Calu3 (cell line): Measurements from ENCODE around the gene GLT1D1. TPM values are rescaled to one million over a fixed set of nuclear protein-coding genes. Genes with fewer than 3 reads are reported as not detected.

Experiments used
- BruUV-seq: library from RNA; stranded (reverse); fragments of 400-500 nt; replicated peaks from 2 replicates; lab custom pipeline; 2021; lab: Mats Ljungman, UMichigan
- CTCF ChIA-PET: fragments of 300-600 bp; sonication (Branson Sonifier 250); formaldehyde crosslinking; loops from one replicate; lab custom pipeline; 2022; ENCODE audit warnings: antibody characterized with exemption; lab: Charles Lee
- DNase-seq: peaks from one replicate; pipeline ENCODE4 v3.0.0; 2022
- H3K27ac Mint-ChIP-seq: one replicate; pipeline ENCODE4 v1.8.0; 2022; ENCODE audit warnings: mixed read lengths; ENCODE audit not compliant: unreplicated experiment
- H3K27me3 Mint-ChIP-seq: one replicate; pipeline ENCODE4 v1.8.0; 2022; ENCODE audit warnings: mixed read lengths; ENCODE audit not compliant: unreplicated experiment
- H3K36me3 Mint-ChIP-seq: one replicate; pipeline ENCODE4 v1.8.0; 2022; ENCODE audit warnings: mild to moderate bottlenecking, moderate library complexity, mixed read lengths; ENCODE audit not compliant: insufficient read depth, unreplicated experiment
- H3K4me1 Mint-ChIP-seq: one replicate; pipeline ENCODE4 v1.8.0; 2022; ENCODE audit warnings: mild to moderate bottlenecking, low read depth, mixed read lengths; ENCODE audit not compliant: unreplicated experiment
- H3K4me3 Mint-ChIP-seq: one replicate; pipeline ENCODE4 v1.8.0; 2022; ENCODE audit warnings: mild to moderate bottlenecking, low read depth, moderate library complexity, mixed read lengths; ENCODE audit not compliant: unreplicated experiment
- H3K9me3 Mint-ChIP-seq: one replicate; pipeline ENCODE4 v1.8.0; 2022; ENCODE audit warnings: low read depth, mixed read lengths; ENCODE audit not compliant: unreplicated experiment
- CTCF ChIP-seq: fragments of 200-600 bp; IDR thresholded peaks from one replicate; pipeline ENCODE4 v1.8.0; 2022; ENCODE audit warnings: antibody characterized with exemption; ENCODE audit not compliant: unreplicated experiment
- intact Hi-C: fragments of 100-400 bp; cut with micrococcal nuclease; formaldehyde crosslinking; loops from one replicate; pipeline ENCODE4 v1.10.0; 2022; ENCODE audit not compliant: unreplicated experiment
- total RNA-seq: library from RNA; stranded (reverse); gene quantifications from 2 replicates; pipeline ENCODE4 v1.2.3, GENCODE V29; 2022

Gene GLT1D1
- total RNA-seq, 1 experiment from 2014 or later: not detected

DNA sequence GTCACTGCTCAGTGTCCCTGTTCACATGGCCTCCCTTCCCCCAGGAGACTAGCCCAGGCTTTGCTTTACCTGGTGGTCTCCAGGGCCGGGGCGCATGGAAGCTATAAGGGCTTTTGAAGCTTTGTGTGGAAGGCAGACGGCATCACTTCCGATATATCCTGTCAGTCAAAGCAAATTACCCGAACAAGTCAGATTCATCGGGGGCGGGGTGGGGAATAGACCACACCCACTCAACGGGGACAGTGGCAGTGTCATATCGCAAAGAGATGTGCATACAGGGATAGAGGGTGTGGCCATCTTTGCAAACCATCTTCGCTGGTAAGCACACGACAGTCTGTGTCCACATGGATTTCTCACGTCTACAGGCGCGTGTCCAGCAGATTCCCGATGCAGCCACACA, 127.3 kb downstream of the GLT1D1 start:
- Mint-ChIP-seq H3K4me1 (no peaks in the 10 kb centered on the region), H3K27ac (no peak overlapping the region), H3K27me3 (no peaks in the 10 kb centered on the region), H3K4me3 (no peak overlapping the region), H3K36me3 (no peaks in the 10 kb centered on the region), H3K9me3 (peaks cover 14% of the 10 kb centered on the region)
- intact Hi-C loops: no loop called here
- TF ChIP-seq CTCF: no peak
- CTCF ChIA-PET: no interaction called here
- DNase-seq: no peak
- BruUV-seq: no TSS peak

DNA sequence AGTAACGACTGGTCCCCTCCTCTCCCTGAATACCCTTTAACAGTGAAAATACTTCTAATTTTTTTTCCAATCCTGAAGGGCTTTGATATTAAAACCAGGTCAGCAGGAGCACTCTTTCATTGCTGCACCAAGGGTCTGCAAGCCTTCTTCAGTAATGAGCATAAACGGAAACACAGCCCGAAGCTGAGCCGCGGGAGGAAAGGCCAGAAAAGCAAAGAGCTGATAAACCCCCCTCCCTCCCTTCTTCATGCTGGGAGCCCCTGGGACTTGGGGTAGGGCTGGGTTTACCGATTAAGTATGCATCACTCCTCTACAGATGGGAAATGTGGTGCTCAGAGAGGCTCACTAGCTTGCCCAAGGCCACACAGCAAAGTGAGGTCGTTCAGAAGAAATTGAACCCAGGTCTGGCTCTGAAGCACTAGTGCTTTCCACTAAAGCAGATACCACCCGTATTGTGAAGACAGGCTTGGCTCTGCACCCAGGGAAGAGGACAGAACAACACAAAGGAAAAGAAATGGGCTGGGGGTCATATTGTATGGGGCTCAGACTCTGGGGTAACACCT, 128.8 kb downstream of the GLT1D1 start:
- Mint-ChIP-seq H3K4me3 (no peak overlapping the region), H3K4me1 (no peaks in the 10 kb centered on the region), H3K9me3 (peaks cover 18% of the 10 kb centered on the region), H3K36me3 (no peaks in the 10 kb centered on the region), H3K27me3 (no peaks in the 10 kb centered on the region), H3K27ac (no peak overlapping the region)
- TF ChIP-seq CTCF: no peak
- DNase-seq: no peak
- no TSS peak for BruUV-seq
- intact Hi-C loops: no loop called here
- CTCF ChIA-PET: no interaction called here

- no peaks in the 10 kb centered on the region for H3K4me1 Mint-ChIP-seq
- TF ChIP-seq CTCF: no peak
- no peaks in the 10 kb centered on the region for H3K27me3 Mint-ChIP-seq
- no peak overlapping the region for H3K27ac Mint-ChIP-seq
- CTCF ChIA-PET: no interaction called here
- no TSS peak for BruUV-seq
- intact Hi-C loops: no loop called here
- H3K9me3 Mint-ChIP-seq: peaks cover 22% of the 10 kb centered on the region
- no peak for DNase-seq
- no peaks in the 10 kb centered on the region for H3K36me3 Mint-ChIP-seq
- no peak overlapping the region for H3K4me3 Mint-ChIP-seq
Measured at GRCh38 chr12:128982933-128983332, 129.7 kb downstream of the GLT1D1 start.

DNA sequence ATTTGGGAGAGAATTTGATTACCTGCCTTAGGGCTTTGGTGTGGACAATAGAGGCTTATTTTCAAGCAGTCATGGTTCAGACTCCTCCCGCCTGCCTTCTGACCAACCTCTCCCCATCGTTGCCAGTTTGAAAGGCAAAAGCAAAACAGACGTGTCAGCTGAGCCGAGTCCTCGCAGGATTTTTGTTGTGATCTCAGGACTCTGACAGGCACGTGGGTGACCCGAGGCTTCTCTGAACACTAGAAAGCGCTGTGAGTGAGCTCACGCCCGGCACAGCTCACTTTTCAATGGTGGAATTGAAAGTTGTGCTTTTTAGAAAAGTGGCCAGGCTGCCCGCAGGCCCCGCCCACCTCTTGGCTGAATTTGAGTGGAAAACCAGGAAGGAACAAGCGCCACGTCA, 130.1 kb downstream of the GLT1D1 start:
- BruUV-seq: no TSS peak
- Mint-ChIP-seq H3K4me1 (no peaks in the 10 kb centered on the region), H3K27me3 (no peaks in the 10 kb centered on the region), H3K9me3 (peaks cover 20% of the 10 kb centered on the region), H3K27ac (no peak overlapping the region), H3K4me3 (no peak overlapping the region), H3K36me3 (no peaks in the 10 kb centered on the region)
- intact Hi-C loops: no loop called here
- TF ChIP-seq CTCF: no peak
- CTCF ChIA-PET: no interaction called here
- DNase-seq: no peak
